ENCODE data around the gene PRIM1. TPM values are rescaled to one million over a fixed set of nuclear protein-coding genes. Genes with fewer than 3 reads are reported as not detected.

The PRIM1 gene
- total RNA-seq, 2 donors from 2014 or later = 3.7 to 4.7 TPM

DNA sequence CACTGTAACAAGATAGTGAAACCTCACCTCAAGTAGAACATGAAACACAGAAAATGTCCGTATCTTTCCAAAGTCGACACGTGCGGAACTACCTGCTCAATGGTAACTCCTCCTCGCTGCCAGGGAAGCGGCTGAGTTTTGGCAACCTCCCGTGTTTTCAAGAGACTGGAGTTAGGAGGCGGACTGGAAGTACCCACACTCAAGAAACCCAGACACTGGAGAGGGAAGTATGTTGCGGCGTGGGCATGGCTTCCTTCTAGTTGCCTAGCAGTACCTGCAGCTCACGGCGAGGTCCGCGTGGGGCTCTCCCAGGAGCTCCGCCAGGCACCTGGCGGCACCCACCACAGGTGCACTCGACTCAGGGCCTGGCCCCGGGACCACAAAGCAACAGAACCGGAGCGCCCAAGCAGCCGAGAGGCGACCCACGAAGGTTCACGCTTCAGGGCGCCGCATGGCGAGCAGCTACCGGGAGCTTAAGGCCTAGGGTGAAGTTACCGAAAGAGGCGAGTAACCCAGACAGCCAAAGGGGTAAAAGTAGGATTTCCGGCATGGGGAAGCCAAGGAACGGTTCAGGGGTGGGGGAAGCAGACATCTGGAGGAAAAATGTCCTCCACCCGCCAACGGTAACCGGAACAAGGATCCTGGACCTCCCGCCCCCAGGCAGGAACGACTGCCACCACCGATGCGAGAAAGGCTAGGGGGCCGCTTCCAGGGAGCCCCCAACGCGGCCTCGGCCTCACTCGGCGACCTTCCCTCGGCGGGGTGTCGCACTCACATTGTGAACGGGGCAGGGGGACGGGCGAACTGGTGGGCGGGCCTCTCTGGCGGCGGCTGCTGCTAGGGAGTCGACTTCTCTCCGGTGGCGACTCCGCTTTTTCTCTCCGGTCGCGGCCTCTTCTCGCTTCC, 64.6 kb downstream of the PRIM1 start:
- intact Hi-C loops (cut with DNase I) = loop anchor here in 1 of 2 donors (5.0 kb wide), 1 partner anchor 40 kb away; the partner anchor contains the start of gene ATP5F1B
- DNase-seq (ENCODE audit: low spot score) = peak; percentile 86

DNA sequence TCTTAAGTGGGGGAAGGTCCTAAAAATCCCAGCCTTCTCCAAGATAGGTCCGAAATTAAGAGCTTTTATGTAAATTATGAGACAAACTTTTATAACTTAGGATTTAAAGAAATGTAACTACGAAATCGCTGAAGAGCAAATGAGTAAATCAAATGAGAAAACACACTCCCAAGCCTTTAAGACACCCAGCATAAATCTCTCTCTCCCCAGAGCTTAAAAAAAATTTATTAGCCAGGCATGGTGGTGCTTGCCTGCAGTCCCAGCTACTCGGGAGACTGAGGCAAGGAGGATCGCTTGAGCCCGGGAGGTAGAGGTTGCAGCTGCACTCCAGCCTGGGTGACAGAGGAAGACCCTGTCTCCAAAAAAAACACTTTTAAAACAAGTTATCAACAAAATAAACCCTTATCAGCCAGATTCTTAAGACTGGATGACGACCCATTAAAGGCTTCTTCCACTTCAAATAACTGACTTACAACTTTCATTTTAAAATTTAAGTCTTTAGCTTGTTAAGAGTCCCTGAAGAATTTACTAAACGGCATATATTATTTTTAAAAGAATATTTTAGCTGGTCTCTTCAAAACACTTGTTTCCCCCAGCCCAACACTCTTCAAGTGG, 67.3 kb downstream of the PRIM1 start:
- DNase-seq (ENCODE audit: low spot score) = no peak
- intact Hi-C loops (cut with DNase I) = loop anchor here in 1 of 2 donors (5.0 kb wide), 1 partner anchor 38 kb away; the partner anchor contains the start of gene ATP5F1B

DNA sequence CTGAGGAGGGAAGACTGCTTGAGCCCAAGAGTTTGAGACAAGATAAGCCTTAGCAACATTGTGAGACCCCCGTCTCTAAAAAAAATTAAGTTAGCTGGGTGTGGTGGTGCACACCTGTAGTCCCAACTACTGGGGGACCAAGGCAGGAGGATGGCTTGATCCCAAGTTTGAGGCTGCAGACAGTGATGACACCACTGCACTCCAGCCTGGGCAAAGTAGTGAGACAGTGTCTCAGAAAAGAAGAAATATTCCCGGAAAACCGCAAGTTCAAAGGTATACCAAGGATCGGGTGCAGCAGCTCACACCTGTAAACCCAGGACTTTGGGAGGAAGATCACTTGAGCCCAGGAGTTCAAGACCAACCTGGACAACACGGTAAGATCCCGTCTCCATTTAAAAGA, 69.8 kb downstream of the PRIM1 start:
- intact Hi-C loops (cut with DNase I) = no loop called here
- DNase-seq (ENCODE audit: low spot score) = no peak

Other genes starting within 250 kb of the PRIM1 start
- gene RBMS2, start 230.5 kb downstream of the PRIM1 start, total RNA-seq = 10 to 100 TPM; 57.2 to 60.5 TPM
- gene BAZ2A, start 122.0 kb downstream of the PRIM1 start, total RNA-seq = 10 to 100 TPM; 48.7 to 66.3 TPM
- 100 to 1,000 TPM; 363 to 368 TPM for gene ATP5F1B, start 106.3 kb downstream of the PRIM1 start, total RNA-seq
- 100 to 1,000 TPM; 132 to 145 TPM for gene PTGES3, start 64.0 kb downstream of the PRIM1 start, total RNA-seq
- gene NACA, start 27.0 kb downstream of the PRIM1 start, total RNA-seq = 100 to 1,000 TPM; 530 to 542 TPM
- 10 to 100 TPM; 34.2 to 34.8 TPM for gene HSD17B6, start 11.0 kb upstream of the PRIM1 start, total RNA-seq
- gene SDR9C7, start 182.1 kb upstream of the PRIM1 start, total RNA-seq = under 1 TPM in 1 of 2 donors, not detected in 1; 0.14 TPM
- under 1 TPM; 0.19 to 0.51 TPM for gene RDH16, start 205.3 kb upstream of the PRIM1 start, total RNA-seq

Data from posterior vena cava (tissue), 2 donors.